Measurements from ENCODE around the gene MYO18A. TPM values are rescaled to one million over a fixed set of nuclear protein-coding genes. Genes with fewer than 3 reads are reported as not detected.

Gene MYO18A
- total RNA-seq, 2 donors from 2014 or later, result 106 to 332 TPM

- no peak for TF ChIP-seq CTCF (IDR thresholded peaks at IDR 0.05)
- Histone ChIP-seq H3K27me3 (replicated peaks; ENCODE audit: insufficient read depth) (no peaks in the 10 kb centered on the region), H3K4me1 (ENCODE audit: control insufficient read depth in 1 of 2, low read depth in 2 of 2) (peaks cover 10 to 33% of the 10 kb centered on the region in 2 donors), H3K27ac (no peak overlapping the region), H3K4me3 (no peak overlapping the region), H3K36me3 (no peaks in the 10 kb centered on the region), H3K9me3 (no peaks in the 10 kb centered on the region)
- ATAC-seq (ENCODE audit: insufficient number of reproducible peaks, low FRiP score, low read depth) (no peak), DNase-seq (ENCODE audit: low spot score) (no peak)
These were observed 33.7 kb downstream of the MYO18A start for GRCh38 chr17:29146369-29146972.

GRCh38 chr17:29145289-29146073, 34.7 kb downstream of the MYO18A start:
- Histone ChIP-seq H3K9me3 (no peaks in the 10 kb centered on the region), H3K4me1 (ENCODE audit: control insufficient read depth in 1 of 2, low read depth in 2 of 2) (peaks cover 15 to 43% of the 10 kb centered on the region in 2 donors), H3K27me3 (replicated peaks; ENCODE audit: insufficient read depth) (no peaks in the 10 kb centered on the region), H3K27ac (peak overlapping the region in 1 of 2 donors; percentile 51), H3K36me3 (no peaks in the 10 kb centered on the region), H3K4me3 (no peak overlapping the region)
- ATAC-seq (ENCODE audit: insufficient number of reproducible peaks, low FRiP score, low read depth) (no peak), DNase-seq (ENCODE audit: low spot score) (no peak)
- TF ChIP-seq CTCF (IDR thresholded peaks at IDR 0.05), result peak; percentile 67

GRCh38 chr17:29143894-29144293, 36.3 kb downstream of the MYO18A start:
- Histone ChIP-seq H3K27me3 (replicated peaks; ENCODE audit: insufficient read depth) (no peaks in the 10 kb centered on the region), H3K4me3 (no peak overlapping the region), H3K36me3 (no peaks in the 10 kb centered on the region), H3K9me3 (no peaks in the 10 kb centered on the region), H3K27ac (no peak overlapping the region), H3K4me1 (ENCODE audit: control insufficient read depth in 1 of 2, low read depth in 2 of 2) (peaks cover 14 to 50% of the 10 kb centered on the region in 2 donors)
- ATAC-seq (ENCODE audit: insufficient number of reproducible peaks, low FRiP score, low read depth), result no peak
- no peak for DNase-seq (ENCODE audit: low spot score)
- TF ChIP-seq CTCF (IDR thresholded peaks at IDR 0.05), result peak; percentile 13

GRCh38 chr17:29141514-29141876, 38.7 kb downstream of the MYO18A start:
- no peak for ATAC-seq (ENCODE audit: insufficient number of reproducible peaks, low FRiP score, low read depth)
- Histone ChIP-seq H3K27me3 (replicated peaks; ENCODE audit: insufficient read depth) (no peaks in the 10 kb centered on the region), H3K4me1 (ENCODE audit: control insufficient read depth in 1 of 2, low read depth in 2 of 2) (peaks cover 17 to 56% of the 10 kb centered on the region in 2 donors), H3K27ac (peak overlapping the region; percentile 81 to 85), H3K4me3 (peak overlapping the region; percentile 68), H3K36me3 (no peaks in the 10 kb centered on the region), H3K9me3 (no peaks in the 10 kb centered on the region)
- DNase-seq (ENCODE audit: low spot score), result no peak
- TF ChIP-seq CTCF (IDR thresholded peaks at IDR 0.05), result no peak

GRCh38 chr17:29140631-29141513, 39.3 kb downstream of the MYO18A start:
- Histone ChIP-seq H3K4me1 (ENCODE audit: control insufficient read depth in 1 of 2, low read depth in 2 of 2) (peaks cover 17 to 56% of the 10 kb centered on the region in 2 donors), H3K36me3 (no peaks in the 10 kb centered on the region), H3K27me3 (replicated peaks; ENCODE audit: insufficient read depth) (no peaks in the 10 kb centered on the region), H3K9me3 (no peaks in the 10 kb centered on the region), H3K27ac (peak overlapping the region; percentile 81 to 85), H3K4me3 (peak overlapping the region; percentile 68)
- ATAC-seq (ENCODE audit: insufficient number of reproducible peaks, low FRiP score, low read depth) (peak; percentile 8), DNase-seq (ENCODE audit: low spot score) (no peak)
- no peak for TF ChIP-seq CTCF (IDR thresholded peaks at IDR 0.05)

Data from thoracic aorta (tissue), 2 donors.